ENCODE data around the gene NKX2-1.

The NKX2-1 gene

DNA sequence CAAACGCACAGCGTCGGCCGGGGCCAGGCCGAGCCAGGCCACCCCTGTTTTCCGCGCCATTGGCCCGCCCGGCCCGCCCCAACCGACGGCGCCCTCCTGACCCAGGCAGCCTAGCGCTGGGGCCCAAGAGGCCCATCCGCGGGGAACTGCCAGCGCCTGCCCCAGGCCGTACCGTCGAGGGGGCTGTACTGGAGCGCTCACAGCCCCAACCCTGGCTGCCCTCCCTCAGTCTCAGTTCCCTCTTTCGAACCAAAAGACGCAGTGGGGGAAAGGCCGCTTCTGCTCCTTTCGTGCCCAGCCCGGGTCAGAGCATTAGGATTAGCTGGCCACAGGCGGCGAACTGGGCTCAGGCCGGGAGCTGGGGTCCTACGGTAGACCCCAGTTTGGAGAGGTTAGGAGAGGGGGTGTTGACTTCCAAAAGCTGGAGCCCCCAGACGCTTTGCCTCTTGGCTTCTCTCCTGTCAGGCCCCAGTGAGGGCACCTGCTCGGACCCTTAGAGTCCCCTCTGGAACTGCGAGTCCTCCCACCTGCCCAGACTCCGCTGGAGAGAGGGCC is 1.9 kb downstream of the NKX2-1 start:
- no peak overlapping the region for H3K4me3 ChIP-seq (ENCODE audit: low read depth, low read length)

DNA sequence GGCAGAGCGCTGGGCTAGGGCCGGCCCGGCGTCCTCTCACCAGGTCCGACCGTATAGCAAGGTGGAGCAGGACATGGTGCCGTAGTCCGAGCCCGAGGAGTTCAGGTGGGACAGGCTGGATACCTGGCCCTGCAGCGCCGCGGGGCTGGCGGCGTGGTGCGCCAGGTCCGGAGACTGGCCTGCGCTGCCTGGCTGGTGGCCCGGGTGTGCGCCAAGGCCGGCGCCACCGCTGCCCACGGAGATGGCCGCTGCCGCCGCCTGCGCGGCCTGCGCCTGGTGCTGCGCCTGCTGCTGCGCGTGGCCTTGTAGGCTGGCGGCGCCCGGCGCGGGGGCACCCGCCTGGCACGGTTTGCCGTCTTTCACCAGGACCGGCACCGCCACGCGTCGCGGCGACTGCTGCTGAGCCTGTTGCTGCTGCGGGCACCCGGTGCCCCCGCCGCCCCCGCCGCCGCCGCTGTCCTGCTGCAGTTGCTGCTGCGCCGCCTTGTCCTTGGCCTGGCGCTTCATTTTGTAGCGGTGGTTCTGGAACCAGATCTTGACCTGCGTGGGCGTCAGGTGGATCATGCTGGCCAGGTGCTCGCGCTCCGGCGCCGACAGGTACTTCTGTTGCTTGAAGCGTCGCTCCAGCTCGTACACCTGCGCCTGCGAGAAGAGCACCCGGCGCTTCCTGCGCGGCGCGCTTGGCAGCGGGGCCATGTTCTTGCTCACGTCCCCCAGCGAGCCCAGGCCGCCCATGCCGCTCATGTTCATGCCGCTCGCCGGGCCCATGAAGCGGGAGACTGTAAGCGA is 2.6 kb downstream of the NKX2-1 start:
- H3K4me3 ChIP-seq (ENCODE audit: low read depth, low read length) = no peak overlapping the region

DNA sequence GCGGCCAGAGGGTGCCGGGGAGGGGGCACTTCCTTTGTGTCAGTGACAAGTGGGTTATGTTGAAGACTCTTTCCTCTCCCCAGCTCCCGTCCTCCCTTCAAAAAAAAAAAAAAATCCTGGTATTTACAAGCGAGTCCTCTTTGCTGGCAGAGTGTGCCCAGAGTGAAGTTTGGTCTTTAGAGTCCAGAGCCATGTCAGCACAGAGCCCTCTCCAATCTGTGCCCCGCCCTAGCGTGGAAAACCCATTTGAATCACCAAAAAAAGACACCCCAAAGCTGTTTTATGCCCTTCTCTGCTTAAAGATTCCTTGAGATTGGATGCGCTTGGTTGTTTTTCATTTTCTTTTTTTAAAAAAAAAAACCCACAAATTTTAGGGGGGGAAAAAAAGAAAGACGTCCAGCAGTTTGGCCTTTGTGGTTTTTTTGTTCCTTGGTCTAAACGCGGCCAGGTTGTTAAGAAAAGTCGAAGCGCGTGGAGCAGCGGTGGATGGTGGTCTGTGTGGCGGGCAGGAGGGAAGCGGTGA is 3.3 kb downstream of the NKX2-1 start:
- no peak overlapping the region for H3K4me3 ChIP-seq (ENCODE audit: low read depth, low read length)

DNA sequence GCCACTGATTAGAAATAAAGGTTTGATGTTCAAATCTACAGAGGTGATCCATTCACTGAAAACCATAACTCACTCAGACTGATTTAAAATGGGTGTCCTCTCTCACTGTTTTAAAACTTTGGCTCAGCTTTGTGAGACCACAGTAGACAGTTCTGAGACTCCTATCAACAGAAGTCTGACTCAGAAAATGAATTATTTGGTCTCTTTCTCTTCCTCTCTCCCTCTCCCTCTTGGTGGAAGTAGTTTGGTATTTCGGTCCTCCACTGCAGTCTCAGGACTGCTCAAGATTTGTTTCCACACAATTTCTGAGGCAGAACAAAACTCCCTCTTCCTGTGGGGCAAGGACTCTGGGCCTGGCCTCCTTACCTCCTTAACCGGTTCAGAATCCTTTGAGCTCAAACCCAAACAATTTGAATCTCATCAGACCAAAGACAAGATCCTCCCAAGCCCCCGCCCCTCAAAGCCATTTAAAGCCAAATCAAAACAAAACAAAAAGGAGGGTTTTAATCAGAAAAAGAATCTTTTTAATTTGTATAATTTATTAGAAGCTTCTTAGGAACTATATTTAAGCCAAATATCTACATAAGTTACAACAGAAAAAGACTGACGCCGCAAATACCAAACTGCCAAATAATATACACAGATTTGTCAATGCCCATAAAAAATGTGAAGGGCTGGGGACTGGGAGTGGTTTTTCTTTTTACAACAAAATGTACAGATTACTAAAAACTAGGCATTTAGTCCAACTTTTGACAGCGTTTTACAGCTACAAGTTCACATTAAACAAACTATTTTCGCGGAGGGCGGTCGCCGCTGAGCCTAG is 3.9 kb downstream of the NKX2-1 start:
- no peak overlapping the region for H3K4me3 ChIP-seq (ENCODE audit: low read depth, low read length)

DNA sequence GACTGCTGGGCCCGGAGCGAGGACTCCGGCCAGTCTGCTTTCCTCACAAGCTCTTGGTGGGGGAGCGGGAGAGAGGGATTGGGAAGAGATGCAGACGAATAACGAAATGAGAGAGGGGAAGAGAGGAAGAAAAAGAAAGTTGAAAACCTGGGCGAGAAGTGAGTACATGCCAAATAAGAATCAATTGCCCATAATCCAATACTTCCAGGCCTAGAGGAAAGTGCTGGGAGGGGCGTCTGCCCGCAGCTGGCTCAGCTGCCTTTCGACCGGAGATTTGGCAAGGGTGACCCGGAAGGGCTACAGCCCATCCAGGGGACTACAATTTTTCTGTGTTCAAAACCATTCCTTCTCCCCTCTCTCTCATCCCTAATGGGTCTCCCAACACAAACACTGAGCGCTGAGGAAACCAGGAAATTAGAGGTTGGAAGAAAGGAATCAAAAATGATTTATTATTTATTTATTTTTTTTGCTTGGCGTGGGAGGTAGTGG is 4.9 kb downstream of the NKX2-1 start:
- H3K4me3 ChIP-seq (ENCODE audit: low read depth, low read length) = no peak overlapping the region

DNA sequence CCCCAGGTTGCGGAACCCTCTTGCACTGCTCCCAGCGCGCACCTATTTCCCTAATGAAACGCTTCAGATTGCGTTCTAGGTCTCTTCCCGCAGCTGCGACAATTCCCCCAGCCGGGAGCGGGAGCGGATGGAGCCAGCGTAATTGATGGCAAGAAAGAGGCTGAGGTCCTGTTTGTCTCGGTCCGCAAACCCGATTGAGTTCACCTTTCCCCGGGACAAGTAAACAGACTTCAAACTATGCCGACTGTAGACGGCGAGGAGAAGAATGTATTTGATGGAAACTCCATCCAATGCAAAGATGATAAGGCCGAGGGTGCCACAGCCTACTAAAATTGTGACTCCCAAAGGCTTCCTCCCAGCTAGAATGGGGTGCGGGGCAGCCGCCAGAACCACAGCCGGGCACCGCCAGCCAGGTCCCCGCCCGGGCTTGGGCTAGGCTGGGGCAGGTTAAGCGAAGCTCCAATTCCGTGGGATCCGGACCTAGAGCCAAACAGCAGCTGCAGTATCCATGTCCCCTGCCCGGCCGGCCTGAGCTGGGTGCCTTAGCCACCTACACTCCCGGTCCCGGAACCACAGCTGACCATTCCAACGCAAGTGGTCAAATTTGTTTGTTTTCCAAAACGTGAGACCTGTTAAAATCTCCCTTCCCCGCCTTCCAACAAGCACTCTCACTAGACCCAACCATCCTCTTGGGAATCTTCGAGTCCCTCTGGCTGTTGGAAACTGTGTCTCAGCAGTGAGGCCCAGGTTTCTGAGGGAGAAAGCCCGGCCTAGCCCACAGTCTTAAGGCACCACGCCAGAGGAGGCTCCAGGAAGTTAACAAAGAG is 5.5 kb downstream of the NKX2-1 start:
- no peak overlapping the region for H3K4me3 ChIP-seq (ENCODE audit: low read depth, low read length)

DNA sequence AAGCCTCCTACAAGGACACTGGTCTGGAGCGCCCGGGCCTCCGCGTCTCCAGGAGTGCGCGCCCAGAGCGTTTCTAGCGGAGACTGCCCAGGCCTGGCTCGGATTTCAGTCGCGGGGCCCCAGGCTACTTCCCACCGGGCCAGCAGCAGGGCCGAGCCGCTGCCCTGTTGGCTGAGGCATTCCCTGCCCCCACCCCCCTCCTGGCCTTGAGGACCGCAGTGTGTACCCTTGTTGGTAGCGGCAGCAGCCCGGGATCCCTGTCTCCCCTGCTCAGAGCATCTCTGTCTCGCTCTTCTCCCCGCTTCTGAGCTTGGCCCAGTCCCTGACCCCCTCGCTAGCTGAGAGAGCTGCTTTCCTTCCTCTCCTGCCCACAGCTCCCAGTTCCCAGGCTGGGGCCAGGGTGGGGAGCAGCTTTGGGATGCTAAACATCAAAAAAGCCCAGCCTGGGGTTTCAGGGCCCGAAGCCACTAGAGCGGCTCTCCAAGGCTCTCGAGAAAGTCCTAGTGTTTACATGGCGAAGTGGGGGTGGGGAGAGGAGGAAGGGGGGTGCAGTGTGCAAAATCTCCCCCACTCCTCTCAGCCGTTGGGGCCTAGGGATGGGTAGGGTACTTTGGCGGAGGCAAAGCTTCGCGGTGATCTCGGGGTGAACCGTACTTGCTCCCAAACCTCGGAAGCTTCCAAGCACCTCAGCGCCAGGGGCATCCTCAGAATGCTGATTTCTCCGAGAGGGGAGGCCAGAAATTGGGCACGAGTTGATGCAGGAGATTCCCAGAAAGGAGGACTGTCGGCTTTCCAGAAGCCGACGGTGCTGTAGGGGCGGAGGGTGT is 6.4 kb downstream of the NKX2-1 start:
- H3K4me3 ChIP-seq (ENCODE audit: low read depth, low read length) = no peak overlapping the region

DNA sequence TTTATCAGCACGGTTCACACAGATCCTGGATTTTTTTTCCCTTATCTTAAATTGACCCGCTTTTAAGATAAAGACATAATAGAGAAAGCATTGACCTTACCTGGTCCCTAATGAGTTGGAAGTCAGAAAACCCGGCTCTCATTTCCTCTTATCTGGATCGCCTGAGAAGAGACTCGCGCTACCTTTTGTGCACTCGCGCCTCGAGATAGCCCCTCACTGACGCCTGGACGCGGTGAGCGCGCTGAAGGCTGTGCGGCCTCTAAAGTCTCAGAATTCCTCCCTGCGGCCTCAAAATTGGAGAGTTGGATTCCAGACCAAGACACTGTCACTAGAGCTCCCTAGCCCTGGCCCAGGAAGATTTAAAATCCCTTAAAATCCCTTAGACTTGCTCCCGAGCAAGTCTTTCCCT is 7.0 kb downstream of the NKX2-1 start:
- no peak overlapping the region for H3K4me3 ChIP-seq (ENCODE audit: low read depth, low read length)

DNA sequence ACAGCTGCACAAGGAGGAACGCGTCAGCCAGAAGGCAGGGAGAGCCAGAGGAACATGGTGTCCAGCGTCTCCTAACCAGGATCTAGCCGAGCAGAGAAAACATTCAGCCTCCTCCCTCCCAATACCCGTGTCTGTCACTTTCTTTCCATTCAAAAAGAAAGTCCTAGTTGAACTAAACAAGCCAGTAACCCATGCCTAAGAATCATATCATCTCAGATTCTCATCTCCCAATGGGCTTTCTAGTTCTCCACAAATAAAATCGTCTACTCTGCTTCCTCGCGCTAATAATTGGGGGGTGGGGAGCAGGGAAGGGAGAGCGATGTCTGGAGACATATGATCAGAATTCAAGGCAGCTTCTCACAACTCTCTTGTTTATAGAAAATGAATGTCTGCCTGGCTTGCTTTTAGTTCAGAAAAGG is 7.4 kb downstream of the NKX2-1 start:
- no peak overlapping the region for H3K4me3 ChIP-seq (ENCODE audit: low read depth, low read length)

DNA sequence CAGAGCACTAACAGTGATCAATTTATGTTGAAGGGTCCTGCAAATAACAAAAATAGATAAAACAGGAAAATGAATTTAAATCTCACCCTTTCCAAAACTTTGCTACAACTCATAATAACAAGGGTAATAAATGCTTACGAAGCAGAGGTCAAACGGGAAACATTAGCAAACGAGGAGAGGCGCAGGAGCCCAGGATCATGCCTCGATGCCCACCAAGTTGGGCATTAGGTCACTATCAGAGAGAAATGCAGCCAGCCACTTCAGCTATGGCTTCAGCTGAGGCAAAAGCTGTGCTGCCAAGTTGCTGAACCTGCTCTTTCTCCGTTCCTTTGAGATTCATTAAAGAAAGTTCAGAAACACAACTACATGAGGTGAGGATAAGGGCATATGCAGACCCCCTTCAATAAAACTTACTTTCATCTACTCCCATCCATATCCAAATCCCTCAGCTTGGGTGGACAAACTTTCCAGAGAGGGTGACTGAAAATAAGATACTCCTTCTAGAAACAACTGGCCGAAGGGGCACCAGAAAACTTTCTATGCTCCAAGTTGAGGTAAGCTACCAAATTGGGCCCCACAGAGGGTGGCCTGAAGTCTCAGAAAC is 7.9 kb downstream of the NKX2-1 start:
- no peak overlapping the region for H3K4me3 ChIP-seq (ENCODE audit: low read depth, low read length)

DNA sequence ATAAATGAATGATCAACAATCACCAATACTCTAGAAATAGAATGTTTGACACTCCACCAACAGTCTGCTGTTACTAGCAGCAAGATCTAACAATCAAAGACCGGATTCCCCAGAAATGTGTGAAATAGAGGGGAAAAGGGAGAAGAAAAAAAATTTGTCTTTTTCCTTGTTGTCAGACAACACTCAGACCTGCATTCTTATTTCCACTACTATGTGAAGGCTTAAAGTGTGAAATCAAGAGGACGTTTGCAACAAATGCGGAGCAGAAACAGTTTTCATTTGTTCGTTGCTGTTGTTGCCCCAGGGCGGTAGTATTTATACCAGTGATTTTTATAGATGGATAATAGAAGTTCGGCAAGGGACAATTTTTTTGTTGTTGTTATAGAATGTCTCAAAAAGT is 9.2 kb downstream of the NKX2-1 start:
- no peak overlapping the region for H3K4me3 ChIP-seq (ENCODE audit: low read depth, low read length)

DNA sequence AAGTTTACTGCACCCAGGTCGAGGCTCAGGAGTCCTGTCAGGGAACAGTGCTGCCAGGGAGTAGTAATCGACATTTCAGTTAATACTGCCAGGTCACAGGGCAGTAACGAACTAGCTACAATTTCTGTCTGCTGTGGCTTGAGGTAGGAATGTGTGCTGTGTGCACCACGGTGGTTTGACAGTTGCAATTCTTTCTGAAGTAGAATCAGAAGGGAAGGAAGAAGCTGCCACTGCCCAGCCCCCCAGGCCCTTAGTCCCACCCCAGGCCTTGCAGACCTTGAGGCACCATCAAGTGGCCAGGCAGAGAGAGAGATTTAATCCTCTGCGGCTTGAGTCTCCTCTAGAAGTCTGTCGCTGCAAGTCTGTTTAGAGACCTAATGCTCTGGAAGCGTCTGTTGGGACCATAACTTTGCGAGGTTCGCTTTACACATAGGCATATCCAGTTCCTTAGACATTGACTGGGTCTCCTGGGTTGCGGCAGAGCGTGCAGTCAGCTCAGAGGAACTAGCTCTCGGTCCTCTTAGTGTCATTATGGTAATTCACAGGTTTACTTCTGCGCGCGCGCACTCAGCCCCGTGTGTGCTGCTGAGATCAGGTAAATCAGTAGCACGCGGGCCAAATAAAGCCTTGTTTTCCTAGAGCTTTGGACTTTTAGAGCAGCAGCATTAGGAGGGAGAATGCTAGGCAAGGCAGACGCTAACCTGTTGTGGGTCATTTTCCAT is 9.8 kb downstream of the NKX2-1 start:
- no peak overlapping the region for H3K4me3 ChIP-seq (ENCODE audit: low read depth, low read length)

DNA sequence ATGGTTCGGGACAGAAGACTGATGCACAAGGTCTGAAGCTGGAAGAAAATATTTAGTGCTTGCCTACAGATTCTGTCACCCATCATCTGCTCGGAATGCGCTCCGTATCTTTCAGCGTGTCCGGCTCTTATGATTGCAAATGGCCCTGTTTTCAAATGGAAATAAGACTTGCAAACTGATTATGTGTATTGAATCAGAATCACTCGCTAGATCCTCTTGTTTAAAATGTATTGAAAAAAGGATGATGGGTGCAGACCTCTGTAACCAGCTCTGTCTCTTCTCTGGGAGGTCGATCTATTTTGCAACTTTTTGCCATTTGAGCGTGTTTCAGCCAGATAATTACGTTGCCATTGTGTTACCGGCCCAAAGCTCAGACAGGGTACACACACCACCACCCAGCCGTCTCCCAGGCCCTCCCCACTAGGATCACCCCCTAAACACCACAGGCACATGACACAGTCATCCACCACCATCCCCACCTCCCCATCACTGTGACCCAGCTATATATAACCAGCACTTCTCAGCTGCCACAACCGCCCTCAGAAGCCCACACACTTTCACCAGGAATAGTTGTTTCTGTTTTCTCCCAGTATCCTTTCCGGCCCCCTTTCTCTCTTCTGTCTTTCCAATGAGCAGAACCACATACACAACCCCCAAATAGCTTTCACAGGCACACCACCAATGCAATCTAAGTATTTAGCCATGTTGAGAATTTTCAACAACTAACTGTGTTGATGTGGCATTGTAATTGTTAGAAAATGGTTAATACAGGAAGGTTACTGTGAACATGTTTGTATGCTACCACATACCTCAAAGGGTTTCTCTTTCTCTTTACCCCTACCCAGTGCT is 10.7 kb downstream of the NKX2-1 start:
- no peak overlapping the region for H3K4me3 ChIP-seq (ENCODE audit: low read depth, low read length)

DNA sequence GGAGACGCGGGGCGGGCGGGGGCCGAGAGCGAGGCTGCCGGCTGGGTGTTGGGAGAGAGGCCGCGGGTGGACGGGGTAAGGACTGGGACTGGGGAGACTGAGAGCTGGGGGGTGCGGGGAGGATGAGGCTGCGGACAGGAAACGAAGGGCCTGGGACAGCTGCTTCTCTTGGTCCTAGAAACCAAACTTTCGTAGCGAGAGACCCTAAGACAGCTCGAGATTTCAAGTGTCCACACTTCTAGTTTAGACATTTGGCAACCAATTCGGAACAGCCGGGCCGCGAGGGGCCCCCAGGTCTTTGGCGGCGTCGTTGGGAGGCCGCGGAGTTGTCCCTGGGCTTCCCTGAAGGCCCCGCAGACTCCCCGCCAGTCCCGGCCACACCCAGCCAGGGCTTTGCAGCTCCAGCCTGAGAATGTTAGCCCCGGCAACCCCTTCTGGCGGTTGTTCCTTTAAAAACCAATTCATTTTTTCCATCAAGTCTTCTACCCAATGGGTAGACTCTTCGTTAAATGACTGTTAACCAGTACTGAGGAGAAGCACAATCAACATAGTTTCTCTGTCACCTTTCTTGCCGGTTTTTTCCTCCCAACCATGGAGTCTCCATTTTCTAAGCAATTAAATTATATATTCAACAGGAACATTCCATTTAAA is 11.5 kb downstream of the NKX2-1 start:
- H3K4me3 ChIP-seq (ENCODE audit: low read depth, low read length) = no peak overlapping the region

DNA sequence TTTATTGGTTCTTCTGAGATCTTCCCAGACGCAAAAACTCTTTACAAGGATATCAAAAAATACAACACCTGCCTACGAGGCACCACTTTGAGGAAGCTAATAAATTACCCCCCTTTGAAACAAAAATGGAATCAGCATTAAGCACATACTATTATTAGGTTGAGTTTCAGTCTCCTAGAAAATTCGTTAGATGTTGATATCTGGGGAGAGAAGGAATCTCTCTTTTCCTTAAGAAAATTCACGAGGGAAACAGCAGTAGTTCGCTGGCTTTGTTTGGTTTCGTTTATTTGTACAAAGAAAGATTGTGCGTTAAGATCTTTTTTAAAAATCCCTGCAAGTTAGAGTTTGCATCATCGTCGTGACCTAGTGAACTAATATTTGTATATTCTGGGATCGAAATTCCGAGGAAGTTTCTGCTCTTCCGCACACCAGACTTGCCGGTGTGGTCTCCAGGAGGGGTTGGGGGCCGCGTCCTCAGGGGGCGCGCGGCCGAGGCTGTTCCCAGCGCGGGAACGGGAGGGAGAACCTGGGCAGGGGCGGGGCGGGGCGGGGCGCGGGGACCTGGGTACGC is 12.1 kb downstream of the NKX2-1 start:
- H3K4me3 ChIP-seq (ENCODE audit: low read depth, low read length) = no peak overlapping the region

DNA sequence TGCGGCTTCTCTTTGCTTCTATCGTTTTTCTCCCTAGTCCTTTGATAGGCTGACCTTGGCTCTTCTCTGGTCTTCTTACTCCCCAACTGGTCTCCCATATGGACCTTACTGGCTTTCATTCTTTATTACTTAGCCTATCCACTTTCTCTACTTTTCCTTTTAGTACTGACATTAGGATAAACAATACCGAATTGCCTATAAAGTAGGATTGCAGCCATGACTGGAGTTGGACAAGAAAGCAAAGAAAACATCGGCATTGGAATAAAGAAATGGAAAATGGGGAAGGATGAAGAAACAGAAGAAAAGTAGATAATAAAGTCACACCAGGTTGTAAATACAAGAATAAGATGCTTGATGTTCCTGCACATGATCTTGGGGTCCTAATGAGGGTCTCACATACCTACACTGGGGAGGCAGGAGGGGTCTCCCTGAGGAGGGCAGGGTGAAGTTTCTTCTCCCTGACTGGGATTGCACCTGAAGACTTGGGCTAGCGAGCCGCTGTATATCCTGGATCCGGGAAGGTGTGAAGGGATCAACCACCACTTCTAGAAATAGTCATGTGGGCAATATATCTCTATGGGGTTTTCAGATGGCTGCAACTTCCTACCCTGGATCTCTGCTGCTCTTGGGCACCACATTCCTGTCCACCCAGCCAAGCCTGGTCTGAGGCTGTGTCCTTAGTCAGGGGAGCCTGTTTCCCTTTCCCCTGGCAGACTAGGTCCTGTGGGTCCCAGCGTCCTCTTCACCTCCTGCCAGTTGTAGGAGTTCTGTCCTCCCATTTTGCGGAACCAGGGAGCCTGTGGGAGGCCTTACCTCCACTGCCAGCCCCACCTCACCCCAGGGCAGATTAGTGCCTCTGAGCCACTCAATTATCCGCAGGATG is 13.1 kb downstream of the NKX2-1 start:
- H3K4me3 ChIP-seq (ENCODE audit: low read depth, low read length) = no peak overlapping the region
